ENCODE results near the gene MRGPRX4.
"Not testable (repeated sequence)": the region's sequence is repeated elsewhere in the genome, so short reads cannot be mapped to it uniquely, and the experiment has no call there.

Gene MRGPRX4

DNA sequence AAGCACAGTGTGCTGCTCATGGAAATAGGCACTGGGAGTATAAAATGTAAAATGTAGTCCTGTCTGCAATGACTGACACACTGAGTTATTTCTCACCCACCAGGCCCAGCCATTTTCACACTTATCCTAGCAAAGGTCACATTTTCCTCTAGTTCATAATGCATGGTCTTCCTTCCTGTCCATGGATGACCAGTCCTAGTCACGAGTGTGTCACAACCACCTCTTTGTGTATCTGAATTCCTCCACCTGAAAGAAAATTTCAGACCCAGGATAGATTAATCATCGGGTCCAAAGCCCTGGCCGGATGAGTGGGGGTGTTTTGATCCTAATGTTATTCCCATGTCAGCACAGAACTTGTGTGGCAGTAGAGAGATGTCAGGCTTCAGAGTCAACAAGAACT lies at the start of gene MRGPRX4:
Gene MRGPRX4 (plus strand): TSS at position 172 of the 400 bp plus-strand sequence. CDS start 420 bp downstream, outside the sequence.
- DNase-seq: no peak

DNA sequence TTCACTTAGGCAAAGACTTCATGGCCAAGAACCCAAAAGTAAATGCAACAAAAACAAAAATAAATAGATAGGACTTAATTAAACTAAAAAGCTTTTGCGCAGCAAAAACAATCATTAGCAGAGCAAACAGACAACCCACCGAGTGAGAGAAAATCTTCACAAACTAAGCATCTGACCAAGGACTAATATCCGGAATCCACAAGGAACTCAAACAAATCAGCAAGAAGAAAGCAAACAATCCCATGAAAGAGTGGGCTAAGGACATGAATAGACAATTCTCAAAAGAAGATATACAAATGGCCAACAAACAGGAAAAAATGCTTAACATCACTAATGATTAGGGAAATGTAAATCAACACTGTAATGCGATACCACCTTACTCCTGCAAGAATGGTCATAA lies 41.5 kb upstream of the MRGPRX4 start:
- DNase-seq: not testable (repeated sequence)

DNA sequence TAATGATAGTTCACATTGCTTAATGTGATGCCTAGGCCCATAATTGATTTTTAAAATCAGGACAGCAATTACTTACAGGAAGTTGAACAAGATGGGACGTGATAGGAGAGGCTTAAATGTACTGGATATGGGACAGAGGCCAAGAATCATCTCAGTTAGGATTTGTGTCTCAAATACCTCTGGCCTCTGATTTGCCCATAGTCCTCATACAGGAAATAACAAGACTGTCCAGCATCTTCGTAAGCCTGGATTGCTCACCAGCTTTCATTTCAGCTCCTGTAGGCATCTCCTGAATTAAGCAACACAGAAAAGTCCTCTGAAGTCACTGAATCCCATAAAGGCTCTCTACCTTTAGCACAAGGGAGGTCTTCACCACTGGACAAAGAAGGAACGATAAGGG lies 40.3 kb upstream of the MRGPRX4 start, which contains the start of gene MRGPRX3:
Gene MRGPRX3 (plus strand): TSS at position 231 of the 400 bp plus-strand sequence. CDS start 4,632 bp downstream, outside the sequence.
- no peak for DNase-seq

DNA sequence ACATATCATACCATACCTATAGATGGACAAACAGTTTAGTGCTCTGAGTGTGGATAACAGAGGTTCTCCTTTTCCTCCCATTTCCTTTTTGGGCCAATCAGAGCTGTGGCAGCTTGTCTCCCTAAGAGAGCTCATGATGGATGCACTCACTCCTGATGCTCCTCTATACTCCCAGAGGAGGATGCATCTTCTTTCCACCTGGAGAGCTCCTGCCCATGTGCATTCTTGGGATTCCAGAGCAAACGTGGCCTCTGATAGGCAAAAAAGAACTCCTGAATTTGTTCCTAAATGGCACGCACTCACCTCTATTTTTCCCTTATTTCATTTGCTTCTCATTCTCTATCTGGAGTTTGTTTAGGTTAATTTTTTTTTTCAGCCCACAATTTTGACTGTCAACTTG lies 37.3 kb upstream of the MRGPRX4 start:
- no peak for DNase-seq

DNA sequence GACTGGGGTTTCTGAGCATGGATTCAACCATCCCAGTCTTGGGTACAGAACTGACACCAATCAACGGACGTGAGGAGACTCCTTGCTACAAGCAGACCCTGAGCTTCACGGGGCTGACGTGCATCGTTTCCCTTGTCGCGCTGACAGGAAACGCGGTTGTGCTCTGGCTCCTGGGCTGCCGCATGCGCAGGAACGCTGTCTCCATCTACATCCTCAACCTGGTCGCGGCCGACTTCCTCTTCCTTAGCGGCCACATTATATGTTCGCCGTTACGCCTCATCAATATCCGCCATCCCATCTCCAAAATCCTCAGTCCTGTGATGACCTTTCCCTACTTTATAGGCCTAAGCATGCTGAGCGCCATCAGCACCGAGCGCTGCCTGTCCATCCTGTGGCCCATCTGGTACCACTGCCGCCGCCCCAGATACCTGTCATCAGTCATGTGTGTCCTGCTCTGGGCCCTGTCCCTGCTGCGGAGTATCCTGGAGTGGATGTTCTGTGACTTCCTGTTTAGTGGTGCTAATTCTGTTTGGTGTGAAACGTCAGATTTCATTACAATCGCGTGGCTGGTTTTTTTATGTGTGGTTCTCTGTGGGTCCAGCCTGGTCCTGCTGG lies 35.3 kb upstream of the MRGPRX4 start:
- DNase-seq: no peak

DNA sequence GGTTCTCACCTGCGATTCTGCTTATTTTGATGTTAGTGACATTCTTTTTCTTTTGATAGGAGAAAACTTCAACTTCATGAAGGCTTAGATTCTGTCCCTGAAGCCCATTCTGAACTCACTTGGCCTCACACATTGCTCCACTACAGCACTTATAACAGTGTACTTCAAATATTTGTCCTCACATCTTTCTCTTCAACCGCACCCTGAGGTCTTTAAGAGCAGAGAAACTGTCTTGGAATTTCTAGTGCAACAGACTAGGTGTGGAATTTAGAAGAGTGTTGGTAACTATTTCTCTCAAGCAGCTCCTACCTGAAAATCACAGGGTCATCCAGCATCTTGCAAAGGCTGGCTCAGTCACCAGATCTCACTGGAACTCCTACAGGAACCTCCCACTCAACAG lies 32.5 kb upstream of the MRGPRX4 start:
- no peak for DNase-seq

DNA sequence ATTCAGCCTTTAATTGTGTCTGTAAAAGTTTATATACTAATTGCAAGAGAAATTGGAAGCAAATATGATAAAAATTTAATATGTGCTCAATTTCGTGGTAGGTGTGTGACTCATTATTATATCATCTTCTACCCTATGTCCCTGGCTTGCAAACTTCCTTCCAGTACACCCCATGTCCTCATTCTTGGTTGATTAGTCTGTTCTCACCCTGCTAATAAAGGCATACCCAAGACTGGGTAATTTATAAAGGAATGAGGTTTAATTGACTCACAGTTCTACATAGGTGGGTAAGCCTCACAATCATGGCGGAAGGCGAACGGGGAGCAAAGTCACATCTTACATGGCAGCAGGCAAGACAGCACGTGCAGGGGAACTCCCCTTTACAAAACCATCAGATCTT lies 28.4 kb upstream of the MRGPRX4 start:
- no peak for DNase-seq

DNA sequence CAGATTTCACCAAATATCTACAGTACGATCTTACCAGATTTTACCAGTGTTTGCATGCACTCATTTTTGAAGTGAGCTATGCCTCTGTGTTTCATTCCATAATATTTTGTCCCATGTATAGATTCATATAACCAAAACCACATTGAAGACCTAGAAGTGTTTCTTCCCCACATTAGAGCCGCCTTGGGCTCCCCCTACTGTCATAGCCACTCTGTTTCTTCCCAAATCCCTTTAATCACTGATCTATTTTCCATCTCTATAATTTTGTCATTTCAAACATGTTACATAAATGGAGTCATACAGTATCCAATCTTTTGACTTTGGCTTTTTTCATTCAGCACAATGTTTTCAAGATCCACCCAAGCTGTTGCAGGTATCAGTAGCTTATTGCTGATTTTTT lies 27.6 kb upstream of the MRGPRX4 start:
- no peak for DNase-seq

DNA sequence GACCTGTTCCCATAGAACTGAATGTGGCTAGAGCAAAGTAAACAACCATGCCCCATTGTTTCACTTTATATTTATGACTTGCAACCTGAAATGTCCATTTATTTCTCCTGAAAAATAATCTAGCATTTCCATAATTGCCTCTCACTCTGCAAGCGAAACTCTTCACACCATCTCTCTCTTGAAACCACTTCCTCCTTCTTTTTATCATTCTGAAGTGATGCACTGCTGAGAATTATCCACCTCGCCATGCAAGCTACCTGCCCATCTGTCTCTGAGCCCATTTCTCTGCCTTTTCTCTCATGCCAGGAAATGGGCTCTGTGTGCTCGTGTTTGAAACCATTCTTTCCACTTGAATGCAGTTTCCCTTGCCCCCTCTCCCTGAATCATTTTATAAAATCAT lies 26.8 kb upstream of the MRGPRX4 start:
- DNase-seq: no peak

DNA sequence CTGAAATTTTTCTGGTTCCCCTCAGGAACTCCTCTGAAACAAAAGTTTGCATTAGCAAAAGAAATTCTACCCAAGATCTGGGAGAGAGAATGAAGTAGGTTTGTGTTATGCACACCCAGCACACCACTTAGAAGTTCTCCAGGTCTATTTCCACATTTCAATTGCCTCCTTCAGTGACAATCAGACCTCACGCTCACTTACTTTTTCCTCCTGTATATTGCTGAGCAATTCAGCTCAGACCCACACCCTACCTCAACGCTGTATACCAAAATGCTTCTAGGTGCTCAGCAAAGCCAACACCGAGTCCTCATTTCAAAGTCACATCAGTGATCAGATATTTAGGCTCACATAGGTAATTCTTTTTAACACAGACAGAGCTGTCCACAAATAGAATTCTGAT lies 21.1 kb upstream of the MRGPRX4 start:
- no peak for DNase-seq

DNA sequence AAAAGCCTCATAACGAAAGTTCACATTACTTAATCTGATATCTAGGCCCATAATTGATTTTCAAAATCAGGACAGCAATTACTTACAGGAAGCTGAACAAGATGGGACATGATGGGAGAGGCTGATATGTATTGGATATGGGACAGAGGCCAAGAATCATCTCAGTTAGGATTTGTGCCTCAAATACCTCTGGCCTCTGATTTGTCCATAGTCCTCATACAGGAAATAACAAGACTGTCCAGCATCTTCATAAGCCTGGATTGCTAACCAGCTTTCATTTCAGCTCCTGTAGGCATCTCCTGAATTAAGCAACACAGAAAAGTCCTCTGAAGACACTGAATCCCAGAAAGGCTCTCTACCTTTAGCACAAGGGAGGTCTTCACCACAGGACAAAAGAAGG lies 4.3 kb upstream of the MRGPRX4 start:
- DNase-seq: no peak

DNA sequence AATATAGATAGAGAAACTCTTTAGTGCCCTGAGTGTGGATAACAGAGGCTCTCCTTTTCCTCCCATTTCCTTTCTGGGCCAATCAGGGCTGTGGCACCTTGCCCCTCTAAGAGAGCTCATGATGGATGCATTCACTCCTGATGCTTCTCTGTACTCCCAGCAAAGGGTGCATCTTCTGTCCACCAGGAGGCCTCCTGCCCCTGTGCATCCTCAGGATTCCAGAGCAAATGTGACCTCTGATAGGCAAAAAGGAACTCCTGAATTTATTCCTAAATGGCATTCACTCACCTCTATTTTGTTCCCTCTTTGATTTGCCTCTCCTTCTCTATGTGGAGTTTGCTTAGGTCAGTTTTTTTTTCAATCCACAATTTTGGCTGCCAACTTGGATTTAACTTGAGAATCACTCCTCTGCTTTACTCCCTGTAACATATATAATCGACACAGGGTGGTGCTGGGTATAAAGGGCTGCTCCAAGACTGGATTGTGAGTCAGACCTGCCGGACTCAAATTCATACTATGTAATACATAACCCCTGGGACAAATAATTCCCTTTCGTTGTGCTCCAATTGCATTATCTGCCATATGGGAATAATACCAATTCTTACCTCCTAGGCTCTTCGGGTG lies 1.1 kb upstream of the MRGPRX4 start:
- DNase-seq: no peak

DNA sequence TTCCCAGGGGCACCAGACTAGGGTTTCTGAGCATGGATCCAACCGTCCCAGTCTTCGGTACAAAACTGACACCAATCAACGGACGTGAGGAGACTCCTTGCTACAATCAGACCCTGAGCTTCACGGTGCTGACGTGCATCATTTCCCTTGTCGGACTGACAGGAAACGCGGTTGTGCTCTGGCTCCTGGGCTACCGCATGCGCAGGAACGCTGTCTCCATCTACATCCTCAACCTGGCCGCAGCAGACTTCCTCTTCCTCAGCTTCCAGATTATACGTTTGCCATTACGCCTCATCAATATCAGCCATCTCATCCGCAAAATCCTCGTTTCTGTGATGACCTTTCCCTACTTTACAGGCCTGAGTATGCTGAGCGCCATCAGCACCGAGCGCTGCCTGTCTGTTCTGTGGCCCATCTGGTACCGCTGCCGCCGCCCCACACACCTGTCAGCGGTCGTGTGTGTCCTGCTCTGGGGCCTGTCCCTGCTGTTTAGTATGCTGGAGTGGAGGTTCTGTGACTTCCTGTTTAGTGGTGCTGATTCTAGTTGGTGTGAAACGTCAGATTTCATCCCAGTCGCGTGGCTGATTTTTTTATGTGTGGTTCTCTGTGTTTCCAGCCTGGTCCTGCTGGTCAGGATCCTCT lies 709 bp downstream of the MRGPRX4 start:
- DNase-seq: no peak

DNA sequence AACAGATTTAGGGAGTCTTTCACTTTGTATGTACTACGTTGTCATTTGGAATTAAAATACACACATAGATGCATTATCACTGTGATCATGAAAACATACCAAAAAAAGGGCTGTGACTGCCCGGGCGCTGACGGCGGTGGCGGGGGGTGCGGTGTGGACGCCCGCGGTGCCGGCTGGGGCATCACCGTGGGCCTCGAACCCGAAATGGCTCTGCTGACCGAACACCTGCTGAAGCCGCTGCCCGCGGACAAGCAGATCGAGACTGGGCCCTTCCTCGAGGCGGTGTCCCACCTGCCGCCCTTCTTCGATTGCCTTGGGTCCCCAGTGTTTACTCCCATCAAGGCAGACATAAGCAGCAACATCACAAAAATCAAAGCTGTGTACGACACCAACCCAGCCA lies 16.2 kb downstream of the MRGPRX4 start:
- no peak for DNase-seq

DNA sequence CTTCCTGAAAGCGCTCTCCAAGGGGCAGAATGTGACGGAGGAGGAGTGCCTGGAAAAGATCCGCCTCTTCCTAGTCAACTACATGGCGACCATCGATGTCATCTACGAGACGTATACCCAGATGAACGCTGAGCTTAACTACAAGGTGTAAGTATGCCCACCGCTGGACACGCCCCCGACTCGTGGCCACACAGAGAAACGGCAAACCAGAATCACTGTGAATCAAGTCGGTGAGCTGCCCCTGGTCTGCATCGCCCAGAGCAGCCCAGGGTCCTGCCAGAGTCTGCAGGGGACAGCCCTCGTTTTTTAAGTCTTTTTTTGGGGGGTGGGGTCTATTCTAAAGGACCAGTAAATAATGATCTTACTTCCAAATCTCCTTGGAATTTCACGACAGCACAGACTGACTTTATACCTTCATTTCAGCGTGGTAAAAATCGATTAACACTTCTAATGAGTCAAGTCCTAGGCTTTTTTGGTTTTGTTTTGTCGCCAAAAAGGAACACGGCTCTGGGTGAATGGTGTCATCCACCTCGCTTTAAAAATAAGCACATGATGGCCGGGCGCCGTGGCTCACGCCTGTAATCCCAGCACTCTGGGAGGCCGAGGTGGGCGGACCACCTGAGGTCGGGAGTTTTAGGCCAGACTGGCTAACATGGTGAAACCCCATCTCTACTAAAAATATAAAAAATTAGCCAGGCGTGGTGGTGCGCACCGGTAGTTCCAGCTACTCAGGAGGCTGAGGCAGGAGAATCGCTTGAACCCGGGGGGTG lies 17.0 kb downstream of the MRGPRX4 start:
- DNase-seq: not testable (repeated sequence)

DNA sequence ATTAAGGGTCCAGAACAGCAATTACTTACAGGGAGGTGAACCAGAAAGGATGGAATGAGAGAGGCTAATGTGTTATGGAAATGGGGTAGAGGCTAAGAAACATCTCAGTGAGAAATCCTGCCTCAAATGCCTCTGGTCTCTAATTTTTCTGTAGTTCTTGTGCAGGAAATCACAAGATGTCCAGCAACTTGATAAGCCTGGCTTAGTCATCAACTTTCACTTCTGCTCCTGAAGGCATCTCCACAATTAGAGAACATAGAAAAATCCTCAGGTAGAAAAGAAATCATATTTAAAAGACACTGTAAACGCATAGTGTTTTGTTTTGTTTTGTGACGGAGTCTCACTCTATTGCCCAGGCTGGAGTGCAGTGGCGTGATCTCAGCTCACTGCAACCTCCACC lies 18.7 kb downstream of the MRGPRX4 start:
- DNase-seq: no peak

DNA sequence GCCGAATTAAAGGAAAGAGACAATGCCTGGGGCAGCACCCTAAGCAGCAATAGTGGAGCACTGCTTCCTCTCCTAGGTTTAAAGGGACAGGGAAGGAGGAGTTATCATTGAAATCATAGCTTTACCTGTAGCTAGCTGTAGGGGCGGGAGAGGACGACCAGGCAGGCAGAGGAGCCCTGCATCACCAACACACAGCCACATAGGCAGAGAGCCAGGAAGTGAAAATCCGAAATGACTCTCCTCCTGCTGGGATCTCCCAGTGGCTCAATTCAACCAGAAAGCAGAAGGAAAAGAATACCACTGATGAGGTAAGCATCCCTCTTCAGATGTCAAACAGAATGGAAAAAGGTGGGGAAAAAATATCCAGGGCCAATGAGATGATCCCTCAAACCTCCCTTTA lies 20.4 kb downstream of the MRGPRX4 start:
- no peak for DNase-seq

DNA sequence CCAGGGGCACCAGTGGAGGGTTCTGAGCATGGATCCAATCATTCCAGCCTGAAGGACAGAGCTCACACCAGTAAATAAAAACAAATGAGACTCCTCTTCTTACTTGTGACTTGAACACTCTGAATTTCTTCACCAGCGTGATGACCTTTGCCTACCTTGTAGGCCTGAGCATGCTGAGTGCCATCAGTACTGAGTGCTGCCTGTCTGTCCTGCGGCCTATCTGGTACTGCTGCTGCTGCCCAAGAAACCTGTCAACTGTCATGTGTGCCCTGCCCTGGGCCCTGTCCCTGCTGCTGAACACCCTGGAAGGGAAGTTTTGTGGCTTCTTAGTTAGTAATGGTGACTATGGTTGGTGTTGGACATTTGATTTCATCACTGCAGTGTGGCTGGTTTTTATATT lies 23.9 kb downstream of the MRGPRX4 start:
- DNase-seq: no peak

DNA sequence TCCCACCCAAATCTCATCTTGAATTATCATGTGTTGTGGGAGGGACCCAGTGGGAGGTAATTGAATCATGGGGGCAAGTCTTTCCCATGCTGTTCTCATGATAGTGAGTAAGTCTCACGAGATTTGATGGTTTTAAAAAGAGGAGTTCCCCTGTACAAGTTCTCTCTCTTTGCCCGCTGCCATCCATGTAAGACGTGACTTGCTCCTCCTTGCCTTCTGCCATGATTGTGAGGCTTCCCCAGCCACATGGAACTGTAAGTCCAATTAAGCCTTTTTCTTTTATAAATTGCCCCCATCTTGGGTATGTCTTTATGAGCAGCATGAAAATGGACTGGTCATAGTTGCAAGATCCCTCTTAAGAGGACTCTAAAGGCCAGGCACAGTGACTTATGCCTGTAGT lies 25.1 kb downstream of the MRGPRX4 start:
- DNase-seq: not testable (repeated sequence)

DNA sequence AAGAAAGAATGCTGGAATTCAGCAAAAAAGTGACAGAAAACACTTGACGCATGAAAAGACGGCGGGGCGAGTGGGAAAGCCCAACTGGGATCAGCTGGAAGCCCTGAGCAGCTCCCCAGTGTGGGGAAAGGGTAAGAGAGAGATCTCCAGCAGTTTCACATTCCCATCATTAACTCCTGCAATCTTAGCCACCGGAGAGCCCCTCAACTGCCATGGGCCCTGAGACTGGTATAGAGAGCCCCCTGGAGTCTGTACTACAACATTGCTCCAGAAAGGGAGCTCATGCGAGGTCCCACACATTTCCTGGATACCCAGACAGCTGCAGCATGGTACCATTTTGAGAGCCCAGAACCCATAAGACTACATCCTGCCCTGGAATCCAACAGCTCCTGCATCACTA lies 31.1 kb downstream of the MRGPRX4 start:
- DNase-seq: no peak

DNA sequence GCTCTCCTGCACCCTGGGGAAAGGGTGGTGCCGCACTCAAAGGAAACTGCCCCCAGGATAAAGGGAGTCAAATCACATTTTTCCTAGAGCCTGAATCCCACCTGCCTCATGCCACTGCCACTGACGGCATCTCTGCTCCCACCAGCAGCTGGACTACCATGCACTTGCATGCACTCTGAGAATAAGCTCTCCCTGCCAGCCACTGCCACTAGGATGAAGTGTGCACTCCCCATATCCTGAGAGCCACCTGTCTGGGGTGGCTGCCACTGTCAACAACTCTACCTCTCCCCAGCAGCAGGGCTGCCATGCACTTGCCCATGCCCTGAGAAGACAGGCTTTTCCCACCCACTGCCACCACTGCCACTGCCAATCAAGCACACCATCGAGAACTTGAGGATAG lies 31.6 kb downstream of the MRGPRX4 start:
- no peak for DNase-seq

DNA sequence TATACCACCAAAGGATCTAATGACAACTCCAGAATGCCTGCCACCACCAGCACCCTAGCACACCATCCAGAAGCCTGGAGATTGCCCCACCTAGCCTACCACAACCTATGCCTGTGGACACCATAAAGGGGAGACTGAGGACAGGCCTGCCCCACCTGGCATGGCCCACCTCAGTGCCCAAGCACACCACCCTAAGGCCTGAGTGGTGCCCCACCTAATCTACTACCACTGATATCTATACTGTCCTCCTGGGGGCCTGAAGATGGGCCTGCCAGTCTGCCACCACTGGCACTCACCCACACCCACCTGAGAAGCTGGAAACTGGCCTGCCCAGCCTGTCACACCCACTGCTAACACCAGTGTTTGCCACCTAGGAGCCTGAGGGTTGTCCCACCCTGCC lies 32.1 kb downstream of the MRGPRX4 start:
- DNase-seq: no peak

DNA sequence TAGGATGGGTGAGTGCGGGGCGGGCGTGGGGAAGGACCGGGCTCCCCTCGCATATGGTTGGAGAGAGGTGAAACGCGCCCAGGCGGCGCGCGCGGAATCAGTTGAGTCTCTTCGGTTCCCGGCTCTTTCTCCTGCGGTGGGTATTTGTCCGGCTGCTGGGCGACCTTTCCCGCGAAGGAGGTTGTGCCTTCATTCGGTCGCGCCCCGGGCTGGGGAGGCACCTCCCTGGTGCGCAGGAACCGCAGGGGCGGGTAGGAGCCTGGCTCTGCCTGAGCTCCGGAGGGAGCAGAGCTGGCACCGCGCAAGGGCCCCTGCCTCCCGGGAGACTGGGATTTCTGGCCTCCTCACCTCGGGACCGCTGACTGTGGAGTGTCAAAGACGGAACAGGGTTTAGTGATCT lies 36.4 kb downstream of the MRGPRX4 start:
- DNase-seq: no peak
